Sigmoid colon (tissue), 7 donors: ENCODE results near the gene FILIP1L. TPM values are rescaled to one million over a fixed set of nuclear protein-coding genes. Genes with fewer than 3 reads are reported as not detected.

Experiments used
- DNase-seq: peaks from one replicate; pipeline ENCODE4 v3.0.0-alpha.2; 2019
- H3K27ac ChIP-seq, 4 donors: fragments of 200-600 bp; sonication (generic); one replicate each; pipeline ENCODE4 v1.5.1; 2016 to 2019; ENCODE audit warnings: mild to moderate bottlenecking in 1 of 4
- H3K27me3 ChIP-seq, 3 donors: fragments of 200-600 bp; sonication (generic); one replicate each; pipeline ENCODE4 v1.5.1; 2019; ENCODE audit warnings: mild to moderate bottlenecking in 1 of 3
- H3K36me3 ChIP-seq, 4 donors: fragments of 200-600 bp; sonication (generic); one replicate each; pipeline ENCODE4 v1.5.1; 2016 to 2019
- H3K4me1 ChIP-seq, 4 donors: fragments of 200-600 bp; sonication (generic); one replicate each; pipeline ENCODE4 v1.5.1; 2017 to 2019
- H3K4me3 ChIP-seq, 4 donors: fragments of 200-600 bp; sonication (generic); one replicate each; pipeline ENCODE4 v1.5.1; 2017 to 2019; ENCODE audit warnings: mild to moderate bottlenecking in 2 of 4, moderate library complexity in 1 of 4
- H3K9me3 ChIP-seq, 4 donors: fragments of 200-600 bp in 3 of 4; sonication (generic) in 3 of 4; one replicate each; pipeline versions ENCODE4 v1.5.1 to v1.6.1; 2013 to 2019
- CTCF ChIP-seq, 4 experiments: fragments of 450-650 bp in 3 of 4; fragments of 200-600 bp in 1 of 4; IDR thresholded peaks; one replicate each; pipeline ENCODE4 v1.5.1; 2016 to 2019; ENCODE audit warnings: antibody characterized with exemption in 4 of 4, mild to moderate bottlenecking in 3 of 4, moderate library complexity in 2 of 4
- EP300 ChIP-seq, 4 donors: sonication (generic); formaldehyde crosslinking; IDR thresholded peaks; one replicate each; pipeline ENCODE4 v1.6.1; 2017; ENCODE audit warnings: antibody characterized with exemption in 4 of 4
- POLR2A ChIP-seq, 2 donors: fragments of 450-650 bp; IDR thresholded peaks; one replicate each; pipeline ENCODE4 v1.6.1; 2016; ENCODE audit warnings: antibody characterized with exemption in 2 of 2, mild to moderate bottlenecking in 2 of 2, moderate library complexity in 2 of 2
- POLR2AphosphoS5 ChIP-seq, 4 donors: sonication (generic); formaldehyde crosslinking; IDR thresholded peaks; one replicate each; pipeline ENCODE4 v1.6.1; 2017; ENCODE audit warnings: antibody characterized with exemption in 4 of 4
- WGBS, 2 donors: extraction: QIAGEN DNeasy Blood & Tissue Kit; methylation state at CpG; one replicate each; pipeline ENCODE4 v1.1.7; 2013; 5-methylcytosine and 5-hydroxymethylcytosine counted together
- intact Hi-C: fragments of 100-400 bp; cut with DNase I; formaldehyde crosslinking; loops from one replicate; pipeline ENCODE4 v1.15.1; 2023
- polyA plus RNA-seq, 3 donors: library from polyadenylated mRNA; stranded (reverse); fragments of 200-250 nt; gene quantifications; one replicate each; pipeline ENCODE4 v1.2.3, GENCODE V29; 2013
- total RNA-seq, 4 donors: library from RNA; depleted of rRNA; stranded (reverse); fragments of >200 nt; gene quantifications; one replicate each; pipeline ENCODE4 v1.1.0, GENCODE V29; 2016
- donor health status: healthy with polysubstance abuse.
- donor health status: Bipolar disorder and iron deficiency.
- donor health status: healthy.

FILIP1L gene
- total and polyA plus RNA-seq, 7 donors: 6.0 to 93.3 (median 42.5) TPM

- intact Hi-C loops: no loop called here
- Histone ChIP-seq H3K36me3 (no peaks in the 10 kb centered on the region), H3K4me3 (no peak overlapping the region), H3K9me3 (no peaks in the 10 kb centered on the region), H3K27me3 (no peaks in the 10 kb centered on the region), H3K27ac (peak overlapping the region in 2 of 4 donors; percentile 21 to 22), H3K4me1 (no peaks in the 10 kb centered on the region)
- 46 to 76% methylated on average over 3 of the region's 3 CpGs for WGBS, 2 donors
- no peak for DNase-seq
- no peak for TF ChIP-seq CTCF (IDR thresholded peaks at IDR 0.05)
Observed at GRCh38 chr3:99909714-99910495, 204.4 kb downstream of the FILIP1L start.

GRCh38 chr3:99907959-99908544, 206.2 kb downstream of the FILIP1L start:
- 86 to 87% methylated on average over 2 of the region's 2 CpGs for WGBS, 2 donors
- no peak for TF ChIP-seq POLR2A (IDR thresholded peaks at IDR 0.05)
- TF ChIP-seq POLR2AphosphoS5 (IDR thresholded peaks at IDR 0.05): no peak
- no peak for TF ChIP-seq CTCF (IDR thresholded peaks at IDR 0.05)
- no peak for TF ChIP-seq EP300 (IDR thresholded peaks at IDR 0.05)
- no peaks in the 10 kb centered on the region for H3K9me3 ChIP-seq
- H3K27me3 ChIP-seq: no peaks in the 10 kb centered on the region
- H3K4me1 ChIP-seq: no peaks in the 10 kb centered on the region
- H3K36me3 ChIP-seq: no peaks in the 10 kb centered on the region
- H3K4me3 ChIP-seq: no peak overlapping the region
- H3K27ac ChIP-seq: no peak overlapping the region
- intact Hi-C loops: no loop called here
- DNase-seq: no peak

GRCh38 chr3:99903869-99904268, 210.4 kb downstream of the FILIP1L start:
- Histone ChIP-seq H3K4me3 (no peak overlapping the region), H3K9me3 (no peaks in the 10 kb centered on the region), H3K4me1 (peaks cover 0 to 14% (median 6%) of the 10 kb centered on the region in 4 donors), H3K36me3 (no peaks in the 10 kb centered on the region), H3K27me3 (no peaks in the 10 kb centered on the region), H3K27ac (no peak overlapping the region)
- DNase-seq: no peak
- TF ChIP-seq POLR2A (IDR thresholded peaks at IDR 0.05): no peak
- TF ChIP-seq POLR2AphosphoS5 (IDR thresholded peaks at IDR 0.05): no peak
- no peak for TF ChIP-seq EP300 (IDR thresholded peaks at IDR 0.05)
- TF ChIP-seq CTCF (IDR thresholded peaks at IDR 0.05): no peak
- intact Hi-C loops: no loop called here

GRCh38 chr3:99902091-99902490, 212.2 kb downstream of the FILIP1L start:
- no peak overlapping the region for H3K4me3 ChIP-seq
- H3K4me1 ChIP-seq: peaks cover 0 to 16% (median 6%) of the 10 kb centered on the region in 4 donors
- intact Hi-C loops: no loop called here
- no peaks in the 10 kb centered on the region for H3K36me3 ChIP-seq
- no peaks in the 10 kb centered on the region for H3K9me3 ChIP-seq
- H3K27ac ChIP-seq: peak overlapping the region in 1 of 4 donors; percentile 61
- no peak for TF ChIP-seq EP300 (IDR thresholded peaks at IDR 0.05)
- no peak for TF ChIP-seq POLR2A (IDR thresholded peaks at IDR 0.05)
- TF ChIP-seq CTCF (IDR thresholded peaks at IDR 0.05): no peak
- TF ChIP-seq POLR2AphosphoS5 (IDR thresholded peaks at IDR 0.05): no peak
- no peak for DNase-seq
- 80 to 93% methylated on average over 1 of the region's 1 CpG for whole genome bisulfite sequencing, 2 donors
- no peaks in the 10 kb centered on the region for H3K27me3 ChIP-seq
